Kidney glomerular epithelial cell (primary cell): ENCODE measurements around the gene RNF38.
"Not testable (repeated sequence)": the region's sequence is repeated elsewhere in the genome, so short reads cannot be mapped to it uniquely, and the experiment has no call there.

ENCODE experiments used
- DNase-seq: peaks from one replicate; lab custom pipeline; 2025; lab: John Stamatoyannopoulos, UW

The RNF38 gene

GRCh38 chr9:36399980-36400331 is at the start of gene RNF38:
TSS of gene RNF38 (minus strand) at chr9:36400269. CDS start at chr9:36400108, 161 bp downstream.
- DNase-seq, result no peak

GRCh38 chr9:36448555-36448954 is 48.5 kb upstream of the RNF38 start:
- DNase-seq, result not testable (repeated sequence)

- no peak for DNase-seq
Measured at GRCh38 chr9:36448017-36448416, 47.9 kb upstream of the RNF38 start.

GRCh38 chr9:36446678-36447077 is 46.6 kb upstream of the RNF38 start:
- not testable (repeated sequence) for DNase-seq

GRCh38 chr9:36445800-36446361 is 45.8 kb upstream of the RNF38 start:
- DNase-seq, result no peak

GRCh38 chr9:36444203-36444602 is 44.1 kb upstream of the RNF38 start:
- DNase-seq, result no peak

GRCh38 chr9:36443581-36443980 is 43.5 kb upstream of the RNF38 start:
- no peak for DNase-seq

GRCh38 chr9:36442710-36443109 is 42.6 kb upstream of the RNF38 start:
- DNase-seq, result no peak

- DNase-seq, result no peak
Measured at GRCh38 chr9:36441966-36442365, 41.9 kb upstream of the RNF38 start.

GRCh38 chr9:36438536-36439236 is 38.6 kb upstream of the RNF38 start:
- DNase-seq, result no peak

GRCh38 chr9:36437790-36438189 is 37.7 kb upstream of the RNF38 start:
- no peak for DNase-seq

- DNase-seq, result no peak
Measured at GRCh38 chr9:36436909-36437308, 36.8 kb upstream of the RNF38 start.

- DNase-seq, result no peak
Measured at GRCh38 chr9:36433386-36433785, 33.3 kb upstream of the RNF38 start.

- no peak for DNase-seq
Measured at GRCh38 chr9:36431078-36431477, 31.0 kb upstream of the RNF38 start.

GRCh38 chr9:36426945-36427344 is 26.9 kb upstream of the RNF38 start:
- DNase-seq, result no peak

GRCh38 chr9:36426348-36426747 is 26.3 kb upstream of the RNF38 start:
- no peak for DNase-seq

GRCh38 chr9:36424289-36425055 is 24.4 kb upstream of the RNF38 start:
- DNase-seq, result no peak

GRCh38 chr9:36423206-36423605 is 23.1 kb upstream of the RNF38 start:
- no peak for DNase-seq

GRCh38 chr9:36416890-36417289 is 16.8 kb upstream of the RNF38 start:
- no peak for DNase-seq

GRCh38 chr9:36415822-36416525 is 15.9 kb upstream of the RNF38 start:
- no peak for DNase-seq

- DNase-seq, result not testable (repeated sequence)
Measured at GRCh38 chr9:36411410-36411809, 11.3 kb upstream of the RNF38 start.

GRCh38 chr9:36409076-36409475 is 9.0 kb upstream of the RNF38 start:
- DNase-seq, result not testable (repeated sequence)
